Colonic mucosa (tissue), 4 donors: Measurements from ENCODE around the gene RAET1L. TPM values are rescaled to one million over a fixed set of nuclear protein-coding genes. Genes with fewer than 3 reads are reported as not detected.
"Not testable (repeated sequence)": the region's sequence is repeated elsewhere in the genome, so short reads cannot be mapped to it uniquely, and the experiment has no call there.

Experiments
- DNase-seq: peaks from one replicate; pipeline ENCODE4 v3.0.0-alpha.2; 2020
- H3K27ac ChIP-seq: fragments of 200-600 bp; one replicate; pipeline ENCODE4 v1.8.0; 2021
- H3K27me3 ChIP-seq: fragments of 200-600 bp; one replicate; pipeline ENCODE4 v1.8.0; 2021
- H3K36me3 ChIP-seq: fragments of 200-600 bp; one replicate; pipeline ENCODE4 v1.8.0; 2021
- H3K4me1 ChIP-seq: fragments of 200-600 bp; one replicate; pipeline ENCODE4 v1.8.0; 2021; ENCODE audit warnings: mild to moderate bottlenecking
- H3K4me3 ChIP-seq: fragments of 200-600 bp; one replicate; pipeline ENCODE4 v1.8.0; 2021
- H3K9ac ChIP-seq, 2 donors: one replicate each; pipeline ENCODE4 v1.7.0; 2013; ENCODE audit warnings: control low read depth in 2 of 2, low read depth in 2 of 2, low read length in 2 of 2
- H3K9me3 ChIP-seq: fragments of 200-600 bp; one replicate; pipeline ENCODE4 v1.8.0; 2021
- CTCF ChIP-seq: fragments of 200-600 bp; IDR thresholded peaks from one replicate; pipeline ENCODE4 v1.8.0; 2022; ENCODE audit warnings: antibody characterized with exemption, mild to moderate bottlenecking
- intact Hi-C: fragments of 100-400 bp; cut with DNase I; formaldehyde crosslinking; loops from one replicate; pipeline ENCODE4 v1.14.1; 2022
- total RNA-seq, 2 donors: library from RNA; stranded (reverse); fragmentation: NEBNext Ultra II Directional in 1 of 2; extraction: Animal tissue kit (Norgen Biotek cat#: 25700) in 1 of 2; gene quantifications; one replicate each; pipeline ENCODE4 v1.2.1, GENCODE V29; 2021
- donor health status: healthy.
- donor health status: DM: no; HTN: no; CAD: no.
- donor health status: DM: no; HTN: no; CAD: no.

RAET1L gene
- total RNA-seq, 2 donors from 2014 or later = 0.24 to 3.2 TPM

GRCh38 chr6:150018846-150019580, 6.3 kb downstream of the RAET1L start:
- Histone ChIP-seq H3K4me3 (no peak overlapping the region), H3K27ac (no peak overlapping the region), H3K9ac (no peak overlapping the region), H3K9me3 (no peaks in the 10 kb centered on the region), H3K36me3 (no peaks in the 10 kb centered on the region), H3K27me3 (peaks cover 21% of the 10 kb centered on the region), H3K4me1 (no peaks in the 10 kb centered on the region)
- no peak for DNase-seq
- intact Hi-C loops = loop anchor here (10.0 kb wide), 1 partner anchor 184 kb away; no protein-coding TSS in a partner anchor
- TF ChIP-seq CTCF = no peak

- DNase-seq, H3K4me3 ChIP-seq, H3K9ac ChIP-seq, H3K4me1 ChIP-seq, H3K9me3 ChIP-seq, H3K27ac ChIP-seq, H3K36me3 ChIP-seq: not testable (repeated sequence)
- peaks cover 33% of the 10 kb centered on the region for H3K27me3 ChIP-seq
- intact Hi-C loops = loop anchor here (10.0 kb wide), 1 partner anchor 182 kb away; no protein-coding TSS in a partner anchor
Observed at GRCh38 chr6:150017186-150017521, 8.2 kb downstream of the RAET1L start.

- intact Hi-C loops = loop anchor here (1.0 to 10.0 kb wide), 2 partner anchors 81 to 182 kb away; no protein-coding TSS in a partner anchor
- Histone ChIP-seq H3K27ac (no peak overlapping the region), H3K4me1 (no peaks in the 10 kb centered on the region), H3K4me3 (no peak overlapping the region), H3K9me3 (no peaks in the 10 kb centered on the region), H3K9ac (no peak overlapping the region), H3K27me3 (peaks cover 39% of the 10 kb centered on the region), H3K36me3 (no peaks in the 10 kb centered on the region)
- peak; percentile 53 for TF ChIP-seq CTCF
- DNase-seq = peak; percentile 65
Observed at GRCh38 chr6:150016324-150017185, 8.8 kb downstream of the RAET1L start.

- DNase-seq, H3K4me3 ChIP-seq, H3K36me3 ChIP-seq, H3K9me3 ChIP-seq, H3K27ac ChIP-seq, H3K4me1 ChIP-seq, H3K9ac ChIP-seq: not testable (repeated sequence)
- intact Hi-C loops = loop anchor here (1.0 to 10.0 kb wide), 2 partner anchors 80 to 181 kb away; no protein-coding TSS in a partner anchor
- H3K27me3 ChIP-seq = peaks cover 43% of the 10 kb centered on the region
Observed at GRCh38 chr6:150015281-150016001, 9.9 kb downstream of the RAET1L start.

GRCh38 chr6:150014623-150015280, 10.6 kb downstream of the RAET1L start:
- not testable (repeated sequence) for H3K9me3 ChIP-seq, H3K4me1 ChIP-seq, H3K36me3 ChIP-seq, H3K27ac ChIP-seq, H3K4me3 ChIP-seq, H3K9ac ChIP-seq, DNase-seq
- H3K27me3 ChIP-seq = peaks cover 43% of the 10 kb centered on the region
- intact Hi-C loops = loop anchor here (10.0 kb wide), 1 partner anchor 180 kb away; no protein-coding TSS in a partner anchor

GRCh38 chr6:150013785-150014622, 11.3 kb downstream of the RAET1L start:
- peaks cover 43% of the 10 kb centered on the region for H3K27me3 ChIP-seq
- H3K36me3 ChIP-seq, H3K27ac ChIP-seq, H3K9ac ChIP-seq, H3K4me1 ChIP-seq, H3K4me3 ChIP-seq, DNase-seq, H3K9me3 ChIP-seq: not testable (repeated sequence)
- intact Hi-C loops = loop anchor here (10.0 kb wide), 1 partner anchor 179 kb away; no protein-coding TSS in a partner anchor

GRCh38 chr6:150012846-150013784, 12.2 kb downstream of the RAET1L start:
- H3K9me3 ChIP-seq, H3K4me1 ChIP-seq, DNase-seq, H3K9ac ChIP-seq, H3K4me3 ChIP-seq, H3K36me3 ChIP-seq, H3K27ac ChIP-seq: not testable (repeated sequence)
- H3K27me3 ChIP-seq = peaks cover 43% of the 10 kb centered on the region
- intact Hi-C loops = loop anchor here (10.0 kb wide), 1 partner anchor 178 kb away; no protein-coding TSS in a partner anchor
